HepG2 (cell line): ENCODE measurements around the gene ATP13A4. TPM values are rescaled to one million over a fixed set of nuclear protein-coding genes. Genes with fewer than 3 reads are reported as not detected.

Source experiments
- ATAC-seq: fragments of 200-7000 bp; cut with Tn5 transposase; 3 replicates; pipeline ENCODE4 v1.9.1; 2020; ENCODE audit warnings: mild to moderate bottlenecking, moderate library complexity
- BruUV-seq: library from RNA; stranded (reverse); fragments of 400-500 nt; replicated peaks from 2 replicates; lab custom pipeline; 2021; lab: Mats Ljungman, UMichigan
- CTCF ChIA-PET: fragments of 300-600 bp; formaldehyde crosslinking; extraction: SDS; loops from one replicate; lab custom pipeline; 2021; ENCODE audit warnings: low total read pairs, inconsistent platforms, low intra/inter-chr PET ratio; lab: Yijun Ruan, JAX
- POLR2A ChIA-PET: fragments of 350-600 bp; sonication (Branson Sonifier 250); formaldehyde crosslinking; loops from one replicate; lab custom pipeline; 2020; ENCODE audit warnings: antibody characterized with exemption, inconsistent platforms; lab: Yijun Ruan, JAX
- DNase-seq: peaks from one replicate; pipeline ENCODE4 v3.0.0-alpha.2; 2015; ENCODE audit warnings: low spot score
- FAIRE-seq: peaks from 3 replicates; lab custom pipeline; 2011; peaks lifted over from hg19 to GRCh38; lab: Jason Lieb, UNC
- H2AFZ ChIP-seq: one replicate; pipeline ENCODE4 v1.6.1; 2011; ENCODE audit warnings: low read length, inconsistent platforms
- H3K27ac ChIP-seq: fragments of 300-600 bp; 3 replicates; pipeline ENCODE4 v1.8.0; 2011; ENCODE audit warnings: mixed run types, mild to moderate bottlenecking, mixed read lengths, low read length, inconsistent platforms; ENCODE audit not compliant: insufficient read depth; ENCODE audit errors: extremely low read length
- H3K27me3 ChIP-seq, 2 experiments: fragments of 200-600 bp in 1 of 2; 2 replicates in 1 of 2; 3 replicates in 1 of 2; pipeline versions ENCODE4 v1.6.0 to v1.8.0; 2011; ENCODE audit warnings: low read length in 2 of 2, mild to moderate bottlenecking in 2 of 2, moderate library complexity in 2 of 2, inconsistent platforms in 1 of 2; ENCODE audit not compliant: insufficient read depth in 2 of 2, control insufficient read depth in 1 of 2
- H3K36me3 ChIP-seq, 2 experiments: fragments of 200-600 bp in 1 of 2; replicated peaks in 1 of 2; 2 replicates in 1 of 2; 3 replicates in 1 of 2; pipeline versions ENCODE4 v1.5.1 to v1.8.0; 2011; ENCODE audit warnings: low read length in 2 of 2, inconsistent platforms in 1 of 2; ENCODE audit not compliant: insufficient read depth in 2 of 2, control insufficient read depth in 1 of 2
- H3K4me1 ChIP-seq: 2 replicates; pipeline ENCODE4 v1.5.1; 2012; ENCODE audit warnings: low read length, inconsistent platforms; ENCODE audit not compliant: insufficient read depth
- H3K4me2 ChIP-seq: 2 replicates; pipeline ENCODE4 v1.6.0; 2011; ENCODE audit warnings: low read depth, low read length, inconsistent platforms
- H3K4me3 ChIP-seq, 3 experiments: fragments of 200-600 bp in 1 of 3; sonication (generic), shearing (Covaris generic) in 1 of 3; replicated peaks in 1 of 3; 2 replicates each; pipeline ENCODE4 v1.5.1; 2011 to 2016; ENCODE audit warnings: low read length in 3 of 3, inconsistent platforms in 2 of 3, low read depth in 2 of 3, mild to moderate bottlenecking in 2 of 3, control low read depth in 1 of 3, mixed read lengths in 1 of 3; ENCODE audit not compliant: insufficient read depth in 1 of 3
- H3K79me2 ChIP-seq: one replicate; pipeline ENCODE4 v1.6.1; 2011; ENCODE audit warnings: low read length, inconsistent platforms; ENCODE audit not compliant: insufficient read depth
- H3K9ac ChIP-seq: 2 replicates; pipeline ENCODE4 v1.6.0; 2011; ENCODE audit warnings: mild to moderate bottlenecking, low read depth, low read length, inconsistent platforms; ENCODE audit not compliant: insufficient read depth
- H3K9me3 ChIP-seq: 2 replicates; pipeline ENCODE4 v1.5.1; 2012; ENCODE audit warnings: mild to moderate bottlenecking, low read length
- H4K20me1 ChIP-seq: 2 replicates; pipeline ENCODE4 v1.6.0; 2011; ENCODE audit warnings: inconsistent platforms, mild to moderate bottlenecking, low read length, moderate library complexity; ENCODE audit not compliant: insufficient read depth
- CHD4 ChIP-seq: fragments of 200-600 bp; sonication (generic); IDR thresholded peaks from 2 replicates; pipeline ENCODE4 v1.7.0; 2017; ENCODE audit warnings: mild to moderate bottlenecking, low read length, borderline replicate concordance
- DNMT3B ChIP-seq: conservative IDR thresholded peaks from 2 replicates; pipeline ENCODE4 v1.6.1; 2016; ENCODE audit warnings: missing biosample characterization, control low read depth
- ESRRA ChIP-seq: sonication (generic); formaldehyde crosslinking; IDR thresholded peaks from 2 replicates; pipeline ENCODE4 v1.5.1; 2020; ENCODE audit warnings: mild to moderate bottlenecking, low read depth, missing genetic modification reagents
- HOXD1 ChIP-seq: sonication (generic); formaldehyde crosslinking; IDR thresholded peaks from 2 replicates; pipeline ENCODE4 v1.5.0; 2020; ENCODE audit warnings: missing genetic modification reagents
- LCORL ChIP-seq, 2 experiments: fragments of 450-650 bp in 1 of 2; sonication (generic) in 1 of 2; formaldehyde crosslinking in 1 of 2; IDR thresholded peaks; 2 replicates each; pipeline versions ENCODE4 v1.5.0 to v1.6.1; 2017 to 2020; ENCODE audit warnings: antibody characterized with exemption in 1 of 2, missing genetic modification reagents in 1 of 2
- NFIC ChIP-seq: IDR thresholded peaks from 2 replicates; pipeline ENCODE4 v1.6.1; 2012; ENCODE audit warnings: mild to moderate bottlenecking, low read length, inconsistent platforms
- PHF8 ChIP-seq: sonication (generic); formaldehyde crosslinking; IDR thresholded peaks from 2 replicates; pipeline ENCODE4 v1.5.0; 2020; ENCODE audit warnings: missing genetic modification reagents
- RFXANK ChIP-seq: IDR thresholded peaks from 2 replicates; pipeline ENCODE4 v1.6.1; 2016
- SNAPC2 ChIP-seq: sonication (generic); formaldehyde crosslinking; IDR thresholded peaks from 2 replicates; pipeline ENCODE4 v1.8.1; 2022; ENCODE audit warnings: mild to moderate bottlenecking, missing genetic modification reagents
- SYNCRIP ChIP-seq: fragments of 200-400 bp; formaldehyde crosslinking; IDR thresholded peaks from 2 replicates; pipeline ENCODE4 v1.6.1; 2018; ENCODE audit warnings: mild to moderate bottlenecking, low read depth, low read length; ENCODE audit not compliant: insufficient read depth
- UBTF ChIP-seq: sonication (generic); formaldehyde crosslinking; IDR thresholded peaks from 2 replicates; pipeline ENCODE4 v1.4.0; 2020; ENCODE audit warnings: mild to moderate bottlenecking, missing genetic modification reagents
- ZBTB8A ChIP-seq: sonication (generic); formaldehyde crosslinking; IDR thresholded peaks from 2 replicates; pipeline ENCODE4 v1.4.0; 2020; ENCODE audit warnings: mild to moderate bottlenecking, low read depth, missing genetic modification reagents, borderline replicate concordance
- ZMYM3 ChIP-seq: sonication (generic); formaldehyde crosslinking; IDR thresholded peaks from 2 replicates; pipeline ENCODE4 v1.5.1; 2020; ENCODE audit warnings: mild to moderate bottlenecking, missing genetic modification reagents
- ZNF543 ChIP-seq: sonication (generic); formaldehyde crosslinking; IDR thresholded peaks from 2 replicates; pipeline ENCODE4 v1.4.0; 2020; ENCODE audit warnings: mild to moderate bottlenecking, missing genetic modification reagents
- WGBS: methylation state at CpG from one replicate; pipeline ENCODE4 v1.1.6; 2017; ENCODE audit warnings: low lambda C conversion rate; 5-methylcytosine and 5-hydroxymethylcytosine counted together
- in situ Hi-C: cut with HindIII; loops from 2 replicates; pipeline ENCODE4 v1.10.0; 2017; ENCODE audit warnings: low pct_unique_long_range_greater_than_20kb; ENCODE audit not compliant: extremely low pct_ligation_motif_present
- intact Hi-C: fragments of 100-400 bp; cut with micrococcal nuclease; formaldehyde crosslinking; loops from one replicate; pipeline ENCODE4 v1.10.0; 2022; ENCODE audit not compliant: unreplicated experiment
- polyA plus RNA-seq, 8 experiments: library from polyadenylated mRNA; depleted of rRNA in 3 of 8; stranded (reverse) in 7 of 8; unstranded in 1 of 8; fragments of >200 nt; fragmentation: Illumina TruSeq in 4 of 8; extraction: Trizol in 4 of 8; gene quantifications; 2 replicates each; pipeline versions ENCODE4 v1.2.1 to v1.2.3, GENCODE V29; 2011 to 2016; ENCODE audit warnings: low read depth in 4 of 8, missing spikeins in 1 of 8, mixed read lengths in 1 of 8; ENCODE audit not compliant: insufficient read depth in 1 of 8
- total RNA-seq, 5 experiments: library from RNA; depleted of rRNA; stranded (reverse); fragments of >200 nt; fragmentation: Illumina TruSeq; extraction: Trizol; gene quantifications; 2 replicates each; pipeline ENCODE4 v1.2.3, GENCODE V29; 2016; ENCODE audit warnings: low read depth in 1 of 5
- TF ChIP-seq, protein P1 (sequence below): sonication (generic); formaldehyde crosslinking; IDR thresholded peaks from 2 replicates; pipeline ENCODE4 v1.4.0; 2020; ENCODE audit warnings: mild to moderate bottlenecking, missing genetic modification reagents
- TF ChIP-seq, protein P2 (sequence below): sonication (generic); formaldehyde crosslinking; IDR thresholded peaks from 2 replicates; pipeline ENCODE4 v1.4.0; 2020; ENCODE audit warnings: mild to moderate bottlenecking, low read depth, missing genetic modification reagents
- TF ChIP-seq, protein P3 (sequence below): sonication (generic); formaldehyde crosslinking; IDR thresholded peaks from 2 replicates; pipeline ENCODE4 v1.5.0; 2020; ENCODE audit warnings: missing genetic modification reagents, mild to moderate bottlenecking, borderline replicate concordance

The ATP13A4 gene
- total and polyA plus RNA-seq, 2 of the 13 experiments (the other 11 are each of a cell fraction or from before 2014, with no cell fraction given): 0.01 to 0.07 TPM

DNA sequence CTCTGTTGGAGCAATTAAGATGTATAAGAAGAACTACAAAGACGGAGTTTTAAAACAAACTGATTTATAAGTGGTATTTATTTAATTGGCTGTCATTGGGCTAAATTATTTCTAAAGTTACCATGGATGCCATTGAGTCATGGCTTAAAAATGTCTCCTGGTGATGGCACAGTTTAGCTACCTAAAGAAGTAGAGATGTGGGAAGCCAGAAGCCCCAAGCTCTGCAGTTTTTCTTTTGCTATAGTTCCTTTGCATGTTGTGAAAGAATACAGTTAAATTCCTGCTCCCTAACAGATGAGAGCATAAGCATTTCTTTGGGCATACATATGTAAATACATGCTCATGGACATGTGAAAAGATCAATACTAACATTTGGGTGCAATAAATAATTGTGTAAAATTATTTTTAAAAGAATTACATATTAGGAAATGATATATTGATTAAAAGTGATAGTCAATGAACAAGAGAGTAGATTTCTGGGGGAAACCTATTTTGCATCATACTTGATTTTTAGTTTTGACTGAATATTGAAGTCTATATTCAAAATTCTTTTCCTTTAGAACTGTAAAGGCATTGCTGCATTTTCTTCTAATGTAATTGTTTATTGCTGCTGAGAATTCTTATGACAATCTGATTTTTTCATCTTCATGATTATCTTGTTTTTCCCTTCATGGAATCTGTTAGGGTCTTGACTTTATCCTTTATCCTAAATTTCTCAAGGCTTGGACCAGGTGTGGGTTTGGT lies 40.4 kb upstream of the ATP13A4 start:
- no peak overlapping the region for H2AFZ ChIP-seq
- ChIA-PET POLR2A (no interaction called here), CTCF (no interaction called here)
- peak overlapping the region; percentile 78 for H3K4me2 ChIP-seq
- H3K36me3 ChIP-seq: peaks cover 4 to 32% of the 10 kb centered on the region in 2 experiments; a peak in 4 of 5 replicates
- peaks cover 0 to 5% of the 10 kb centered on the region in 2 experiments; a peak in 1 of 5 replicates for H3K27me3 ChIP-seq
- ATAC-seq (no peak), DNase-seq (no peak), FAIRE-seq (no peak)
- TF ChIP-seq ZBTB8A (no peak), NFIC (no peak), DNMT3B (CRISPR knock-in tag) (no peak), ZMYM3 (CRISPR knock-in tag) (no peak), SYNCRIP (no peak), PHF8 (CRISPR knock-in tag) (no peak), ESRRA (CRISPR knock-in tag) (no peak), LCORL (IDR thresholded peaks at IDR 0.05) (no peak), LCORL (CRISPR knock-in tag; IDR thresholded peaks at IDR 0.05) (no peak), RFXANK (CRISPR knock-in tag) (no peak), CHD4 (no peak), SNAPC2 (CRISPR knock-in tag) (no peak), ZNF543 (no peak), UBTF (CRISPR knock-in tag) (no peak), HOXD1 (CRISPR knock-in tag) (no peak)
- TF ChIP-seq, protein P1, sequence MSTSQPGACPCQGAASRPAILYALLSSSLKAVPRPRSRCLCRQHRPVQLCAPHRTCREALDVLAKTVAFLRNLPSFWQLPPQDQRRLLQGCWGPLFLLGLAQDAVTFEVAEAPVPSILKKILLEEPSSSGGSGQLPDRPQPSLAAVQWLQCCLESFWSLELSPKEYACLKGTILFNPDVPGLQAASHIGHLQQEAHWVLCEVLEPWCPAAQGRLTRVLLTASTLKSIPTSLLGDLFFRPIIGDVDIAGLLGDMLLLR: no peak
- TF ChIP-seq, protein P2, sequence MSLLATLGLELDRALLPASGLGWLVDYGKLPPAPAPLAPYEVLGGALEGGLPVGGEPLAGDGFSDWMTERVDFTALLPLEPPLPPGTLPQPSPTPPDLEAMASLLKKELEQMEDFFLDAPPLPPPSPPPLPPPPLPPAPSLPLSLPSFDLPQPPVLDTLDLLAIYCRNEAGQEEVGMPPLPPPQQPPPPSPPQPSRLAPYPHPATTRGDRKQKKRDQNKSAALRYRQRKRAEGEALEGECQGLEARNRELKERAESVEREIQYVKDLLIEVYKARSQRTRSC (CRISPR knock-in tag): no peak
- TF ChIP-seq, protein P3, sequence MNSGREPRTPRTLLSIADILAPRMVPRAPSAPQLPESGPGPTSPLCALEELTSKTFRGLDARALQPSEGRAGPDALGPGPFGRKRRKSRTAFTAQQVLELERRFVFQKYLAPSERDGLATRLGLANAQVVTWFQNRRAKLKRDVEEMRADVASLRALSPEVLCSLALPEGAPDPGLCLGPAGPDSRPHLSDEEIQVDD (CRISPR knock-in tag): no peak
- no peaks in the 10 kb centered on the region for H3K9me3 ChIP-seq
- BruUV-seq: TSS peak; percentile 50
- peaks cover 58% of the 10 kb centered on the region for H3K79me2 ChIP-seq
- peaks cover 42% of the 10 kb centered on the region for H3K4me1 ChIP-seq
- in situ Hi-C loops: loop anchor here (25.0 kb wide), 1 partner anchor 683 kb away; the partner anchor contains the start of gene MB21D2
- 0 out of 2 replicates have a peak, but pooled peaks cover 5% of the 10 kb centered on the region for H4K20me1 ChIP-seq
- peak overlapping the region; percentile 7 to 94 (median 92); a peak in 3 of 6 replicates for H3K4me3 ChIP-seq
- no peak overlapping the region for H3K9ac ChIP-seq
- no peak overlapping the region for H3K27ac ChIP-seq
- WGBS: 92% methylated on average over 1 of the region's 1 CpG
- intact Hi-C loops: loop anchor here (10.0 kb wide), 2 partner anchors 540 to 700 kb away; partner anchors contain the start of gene HES1
